ENCODE data around the gene GRHL3. TPM values are rescaled to one million over a fixed set of nuclear protein-coding genes. Genes with fewer than 3 reads are reported as not detected.

GRHL3 gene
- total RNA-seq, 4 donors from 2014 or later: 77.6 to 179 (median 115) TPM

DNA sequence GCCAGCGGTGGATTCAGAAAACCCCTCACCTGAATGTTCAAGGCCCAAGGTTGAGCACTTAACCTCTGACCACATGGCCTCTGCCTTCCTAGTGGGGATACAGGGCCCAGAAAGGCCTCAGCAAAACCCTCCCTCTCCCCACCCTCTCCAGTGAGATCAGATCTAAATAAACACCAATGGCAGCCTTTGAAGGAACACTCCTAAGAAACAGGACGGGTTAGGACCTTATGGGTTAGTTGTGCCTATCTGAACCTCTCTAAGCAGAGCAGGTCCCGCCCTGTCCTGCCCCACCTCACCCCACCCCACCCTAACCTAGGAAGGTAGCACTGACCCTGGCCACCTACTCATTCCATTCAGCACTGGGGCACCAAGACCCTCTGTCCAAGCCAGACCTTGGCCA lies 7.9 kb upstream of the GRHL3 start:
- Histone ChIP-seq H3K27me3 (no peaks in the 10 kb centered on the region), H3K4me1 (peaks cover 8 to 63% (median 17%) of the 10 kb centered on the region in 3 donors), H3K36me3 (no peaks in the 10 kb centered on the region), H3K27ac (peak overlapping the region in 3 of 4 donors; percentile 44 to 73 (median 69)), H3K9me3 (no peaks in the 10 kb centered on the region), H3K4me3 (no peak overlapping the region)
- TF ChIP-seq, protein P1, sequence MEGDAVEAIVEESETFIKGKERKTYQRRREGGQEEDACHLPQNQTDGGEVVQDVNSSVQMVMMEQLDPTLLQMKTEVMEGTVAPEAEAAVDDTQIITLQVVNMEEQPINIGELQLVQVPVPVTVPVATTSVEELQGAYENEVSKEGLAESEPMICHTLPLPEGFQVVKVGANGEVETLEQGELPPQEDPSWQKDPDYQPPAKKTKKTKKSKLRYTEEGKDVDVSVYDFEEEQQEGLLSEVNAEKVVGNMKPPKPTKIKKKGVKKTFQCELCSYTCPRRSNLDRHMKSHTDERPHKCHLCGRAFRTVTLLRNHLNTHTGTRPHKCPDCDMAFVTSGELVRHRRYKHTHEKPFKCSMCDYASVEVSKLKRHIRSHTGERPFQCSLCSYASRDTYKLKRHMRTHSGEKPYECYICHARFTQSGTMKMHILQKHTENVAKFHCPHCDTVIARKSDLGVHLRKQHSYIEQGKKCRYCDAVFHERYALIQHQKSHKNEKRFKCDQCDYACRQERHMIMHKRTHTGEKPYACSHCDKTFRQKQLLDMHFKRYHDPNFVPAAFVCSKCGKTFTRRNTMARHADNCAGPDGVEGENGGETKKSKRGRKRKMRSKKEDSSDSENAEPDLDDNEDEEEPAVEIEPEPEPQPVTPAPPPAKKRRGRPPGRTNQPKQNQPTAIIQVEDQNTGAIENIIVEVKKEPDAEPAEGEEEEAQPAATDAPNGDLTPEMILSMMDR (IDR thresholded peaks at IDR 0.05): no peak
- DNase-seq: no peak
- intact Hi-C loops (cut with DNase I): no loop called here
- 85 to 88% methylated on average over 3 of the region's 3 CpGs for WGBS, 2 donors

DNA sequence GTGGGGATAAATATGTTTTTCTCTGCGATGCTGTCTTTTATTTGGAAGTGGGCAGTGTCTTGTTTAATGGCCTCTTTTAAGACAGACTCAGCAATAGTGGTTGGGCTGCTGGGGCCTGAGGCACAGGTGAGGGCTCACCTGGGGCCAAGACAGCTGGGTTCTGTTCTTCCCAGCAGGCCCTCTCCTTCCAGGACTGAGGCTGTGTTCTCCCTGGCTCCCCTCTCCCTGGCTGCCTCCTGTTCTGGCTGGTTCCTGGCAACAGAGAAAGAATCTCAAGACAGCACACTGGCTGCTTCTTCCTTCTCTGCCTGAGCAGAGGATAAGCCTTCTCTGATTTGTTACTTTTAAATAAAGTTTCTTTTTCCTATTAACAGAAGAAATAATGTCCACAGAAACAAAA lies 7.4 kb upstream of the GRHL3 start:
- intact Hi-C loops (cut with DNase I): no loop called here
- Histone ChIP-seq H3K36me3 (no peaks in the 10 kb centered on the region), H3K9me3 (no peaks in the 10 kb centered on the region), H3K27ac (peak overlapping the region in 3 of 4 donors; percentile 44 to 73 (median 69)), H3K4me3 (no peak overlapping the region), H3K27me3 (peaks cover 0 to under 1% (median 0%) of the 10 kb centered on the region in 4 donors), H3K4me1 (peaks cover 8 to 68% (median 22%) of the 10 kb centered on the region in 3 donors)
- TF ChIP-seq POLR2A (IDR thresholded peaks at IDR 0.05): no peak
- WGBS, 2 donors: 57 to 86% methylated on average over 1 of the region's 1 CpG
- no peak for DNase-seq

DNA sequence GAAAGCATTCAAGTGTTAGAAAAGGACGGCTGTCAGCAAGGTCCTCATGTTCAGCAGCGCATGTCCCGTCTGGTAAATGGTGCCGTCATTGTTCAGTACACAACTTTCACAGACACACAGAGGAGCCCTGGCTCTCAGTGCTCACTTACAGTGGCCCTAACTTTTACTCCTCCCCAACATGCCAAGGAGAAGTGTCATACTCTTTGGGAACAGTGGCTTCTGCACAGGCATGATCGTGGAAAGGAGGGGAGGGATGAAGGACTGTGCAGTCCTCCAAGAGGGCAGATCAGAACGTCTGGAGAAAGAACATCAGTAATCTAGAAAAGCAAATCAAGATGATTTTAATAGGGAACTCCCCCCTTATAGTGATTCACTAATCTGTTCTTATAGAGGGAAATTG lies 3.8 kb upstream of the GRHL3 start:
- WGBS, 2 donors: 34 to 69% methylated on average over 4 to 6 of the region's 6 CpGs
- Histone ChIP-seq H3K27ac (peak overlapping the region in 3 of 4 donors; percentile 31 to 95 (median 94)), H3K36me3 (no peaks in the 10 kb centered on the region), H3K27me3 (peaks cover 0 to 32% (median 0%) of the 10 kb centered on the region in 4 donors), H3K9me3 (no peaks in the 10 kb centered on the region), H3K4me1 (peaks cover 22 to 78% (median 50%) of the 10 kb centered on the region in 3 donors), H3K4me3 (no peak overlapping the region)
- intact Hi-C loops (cut with DNase I): no loop called here
- DNase-seq: no peak
- TF ChIP-seq, protein P1 (IDR thresholded peaks at IDR 0.05): no peak
- TF ChIP-seq POLR2A (IDR thresholded peaks at IDR 0.05): no peak

DNA sequence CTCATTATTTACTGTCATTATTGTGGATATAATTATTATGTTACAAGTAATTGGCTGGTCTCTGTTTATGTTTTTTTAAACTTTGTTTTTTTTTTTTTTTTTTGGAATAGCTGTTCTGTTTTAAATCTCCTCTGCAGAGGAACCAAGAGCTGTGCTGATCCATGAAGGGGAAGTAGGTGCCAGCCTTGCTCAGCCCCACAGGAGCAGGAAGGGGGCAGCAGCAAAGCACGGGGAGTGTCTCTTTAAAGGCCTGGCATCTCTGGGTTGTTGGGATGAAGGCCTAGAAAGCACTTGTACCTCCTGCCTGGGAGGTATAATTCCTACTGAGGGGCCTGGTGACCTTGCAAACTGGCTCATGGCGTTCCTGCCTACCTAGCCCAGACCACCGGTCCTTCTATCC lies 2.5 kb upstream of the GRHL3 start:
- intact Hi-C loops (cut with DNase I): no loop called here
- Histone ChIP-seq H3K9me3 (no peaks in the 10 kb centered on the region), H3K27me3 (peaks cover 0 to 36% (median 0%) of the 10 kb centered on the region in 4 donors), H3K27ac (peak overlapping the region; percentile 84 to 97 (median 94)), H3K4me3 (no peak overlapping the region), H3K4me1 (peaks cover 24 to 78% (median 47%) of the 10 kb centered on the region in 3 donors), H3K36me3 (no peaks in the 10 kb centered on the region)
- DNase-seq: no peak
- 24 to 40% methylated on average over 2 to 3 of the region's 3 CpGs for WGBS, 2 donors
- TF ChIP-seq, protein P1 (IDR thresholded peaks at IDR 0.05): no peak
- TF ChIP-seq POLR2A (IDR thresholded peaks at IDR 0.05): no peak

DNA sequence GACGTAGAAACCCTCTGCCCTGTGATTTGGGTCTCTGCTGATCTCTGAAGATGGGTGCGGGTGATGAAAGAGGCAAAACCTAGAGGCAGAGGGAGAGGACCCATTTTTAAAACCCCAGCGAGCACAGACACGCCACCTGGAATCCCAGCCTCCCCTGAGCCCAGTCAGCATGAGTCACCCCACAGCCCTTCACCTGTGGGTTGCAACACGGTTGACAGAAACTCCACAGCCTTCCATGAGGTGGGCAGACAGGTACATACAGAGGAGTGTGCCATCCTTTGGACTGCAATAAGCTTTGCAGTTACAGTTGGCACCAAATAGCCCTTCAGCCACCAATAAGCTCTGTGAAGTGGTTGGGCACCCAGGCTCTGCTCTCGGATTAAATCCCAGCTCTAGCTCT lies 2.1 kb upstream of the GRHL3 start:
- Histone ChIP-seq H3K27ac (peak overlapping the region; percentile 84 to 97 (median 94)), H3K36me3 (no peaks in the 10 kb centered on the region), H3K4me1 (peaks cover 24 to 78% (median 48%) of the 10 kb centered on the region in 3 donors), H3K9me3 (no peaks in the 10 kb centered on the region), H3K27me3 (peaks cover 0 to 36% (median 0%) of the 10 kb centered on the region in 4 donors), H3K4me3 (no peak overlapping the region)
- no peak for TF ChIP-seq POLR2A (IDR thresholded peaks at IDR 0.05)
- TF ChIP-seq, protein P1 (IDR thresholded peaks at IDR 0.05): no peak
- intact Hi-C loops (cut with DNase I): no loop called here
- WGBS, 2 donors: 43 to 61% methylated on average over 3 to 4 of the region's 6 CpGs
- DNase-seq: no peak
